ENCODE measurements around the gene CCSER1. TPM values are rescaled to one million over a fixed set of nuclear protein-coding genes. Genes with fewer than 3 reads are reported as not detected.

CCSER1 gene
- total and polyA plus RNA-seq, 2 of the 8 experiments (the other 6 are each of a cell fraction or from before 2014, with no cell fraction given): 0.26 to 0.84 TPM

DNA sequence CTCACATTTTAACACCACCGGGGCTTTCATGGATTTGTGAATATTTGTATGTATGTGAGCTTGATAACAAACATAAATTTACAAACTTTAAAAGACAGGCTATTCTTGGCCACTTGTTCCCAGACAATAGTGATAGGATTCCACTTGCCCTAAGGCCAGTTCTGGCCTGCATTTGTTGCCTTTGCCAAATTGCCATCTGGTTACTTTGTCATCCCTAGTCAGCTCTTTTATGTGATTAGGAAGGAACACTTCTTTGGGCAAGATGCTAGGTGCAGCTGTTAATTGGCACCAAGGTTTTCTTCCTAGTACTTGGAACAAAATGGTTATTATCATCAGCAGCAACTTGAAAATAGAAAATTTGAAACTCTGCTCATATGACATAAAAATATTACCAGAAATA, 63.3 kb downstream of the CCSER1 start:
- H2AFZ ChIP-seq (ENCODE audit: low read length): no peak overlapping the region
- no peaks in the 10 kb centered on the region for H4K20me1 ChIP-seq (replicated peaks in 1 of 2; ENCODE audit: control insufficient read depth in 1 of 2, insufficient read depth in 2 of 2, low read length in 2 of 2)
- no peaks in the 10 kb centered on the region for H3K27me3 ChIP-seq (replicated peaks in 1 of 4; ENCODE audit: control insufficient read depth in 3 of 4, extremely low read depth in 1 of 4, insufficient read depth in 3 of 4, low read length in 3 of 4)
- no peak overlapping the region for H4K8ac ChIP-seq (ENCODE audit: extremely low read depth, insufficient read depth, low read length)
- no peak overlapping the region for H3K4ac ChIP-seq (replicated peaks; ENCODE audit: insufficient read length, low read depth, low read length)
- H3K23me2 ChIP-seq (ENCODE audit: low read depth, low read length): no peaks in the 10 kb centered on the region
- H3K4me1 ChIP-seq (replicated peaks in 1 of 4; ENCODE audit: control insufficient read depth in 3 of 4, insufficient read depth in 4 of 4, low read length in 3 of 4): no peaks in the 10 kb centered on the region; a peak in 1 of 7 replicates
- H2AK5ac ChIP-seq (ENCODE audit: low read depth, low read length): no peak overlapping the region
- POLR2A ChIA-PET (ENCODE audit: partially characterized antibody): no interaction called here
- H3K56ac ChIP-seq (replicated peaks; ENCODE audit: insufficient read length, low read depth, low read length): no peak overlapping the region
- H3K14ac ChIP-seq (ENCODE audit: insufficient read length): no peak overlapping the region
- H3K27ac ChIP-seq (ENCODE audit: low read depth, low read length): no peak overlapping the region
- CTCF ChIA-PET (ENCODE audit: partially characterized antibody): interaction anchor here (0.6 kb wide), 1 partner anchor 42 kb away, joined by 3 read pairs; no protein-coding TSS in a partner anchor
- no peak overlapping the region for H3K4me2 ChIP-seq (ENCODE audit: insufficient read depth in 1 of 2, low read depth in 2 of 2, low read length in 2 of 2)
- H3K36me3 ChIP-seq (ENCODE audit: control insufficient read depth in 2 of 4, insufficient read depth in 4 of 4, low read length in 3 of 4): no peaks in the 10 kb centered on the region
- no peak overlapping the region for H3K9ac ChIP-seq (replicated peaks in 1 of 4; ENCODE audit: extremely low read depth in 1 of 4, low read depth in 3 of 4, low read length in 3 of 4)
- no peak overlapping the region for H4K91ac ChIP-seq (replicated peaks; ENCODE audit: insufficient read length, low read length)
- no peaks in the 10 kb centered on the region for H3K79me1 ChIP-seq (ENCODE audit: low read depth, low read length)
- FAIRE-seq (no peak), DNase-seq (ENCODE audit: low read depth in 1 of 2, low spot score in 2 of 2) (no peak)
- no peaks in the 10 kb centered on the region for H3K9me3 ChIP-seq (ENCODE audit: insufficient read depth in 2 of 2, low read depth in 1 of 2, low read length in 1 of 2)
- no peak overlapping the region for H2BK12ac ChIP-seq (ENCODE audit: low read depth, low read length)
- H3K79me2 ChIP-seq (ENCODE audit: control insufficient read depth in 1 of 2, insufficient read depth in 2 of 2, low read length in 2 of 2): no peaks in the 10 kb centered on the region
- H4K5ac ChIP-seq (ENCODE audit: insufficient read length, low read depth, low read length): no peak overlapping the region
- WGBS, 2 experiments (ENCODE audit: extremely low coverage in 1 of 2, insufficient coverage in 1 of 2, insufficient read length in 1 of 2, insufficient replicate concordance in 2 of 2, low coverage in 1 of 2, low lambda C conversion rate in 2 of 2, missing lambda C conversion rate in 1 of 2): 88% methylated on average over 1 of the region's 1 CpG; no CpG with 5 or more reads in 1 of the 2 experiments
- no peak overlapping the region for H2BK5ac ChIP-seq (ENCODE audit: low read depth, low read length)
- no peak overlapping the region for H2BK20ac ChIP-seq (ENCODE audit: low read length)
- H3K4me3 ChIP-seq (ENCODE audit: extremely low read depth in 1 of 4, insufficient read depth in 2 of 4, low read depth in 3 of 4, low read length in 4 of 4): no peak overlapping the region
- H2BK120ac ChIP-seq (replicated peaks; ENCODE audit: low read depth, low read length): no peak overlapping the region
- no peak overlapping the region for H3K18ac ChIP-seq (ENCODE audit: extremely low read depth, low read length)
- no peak overlapping the region for H2BK15ac ChIP-seq (ENCODE audit: low read length)
- H3K23ac ChIP-seq (ENCODE audit: insufficient read length): no peak overlapping the region
- TF ChIP-seq GTF2F1 (IDR thresholded peaks at IDR 0.05; ENCODE audit: borderline replicate concordance, low read depth, low read length): no peak
- TF ChIP-seq, protein P1, sequence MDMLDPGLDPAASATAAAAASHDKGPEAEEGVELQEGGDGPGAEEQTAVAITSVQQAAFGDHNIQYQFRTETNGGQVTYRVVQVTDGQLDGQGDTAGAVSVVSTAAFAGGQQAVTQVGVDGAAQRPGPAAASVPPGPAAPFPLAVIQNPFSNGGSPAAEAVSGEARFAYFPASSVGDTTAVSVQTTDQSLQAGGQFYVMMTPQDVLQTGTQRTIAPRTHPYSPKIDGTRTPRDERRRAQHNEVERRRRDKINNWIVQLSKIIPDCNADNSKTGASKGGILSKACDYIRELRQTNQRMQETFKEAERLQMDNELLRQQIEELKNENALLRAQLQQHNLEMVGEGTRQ (IDR thresholded peaks at IDR 0.05; ENCODE audit: low read length): no peak
- TF ChIP-seq GABPA (IDR thresholded peaks at IDR 0.05; ENCODE audit: borderline replicate concordance, insufficient read depth, low read length): no peak
- TF ChIP-seq, protein P2, sequence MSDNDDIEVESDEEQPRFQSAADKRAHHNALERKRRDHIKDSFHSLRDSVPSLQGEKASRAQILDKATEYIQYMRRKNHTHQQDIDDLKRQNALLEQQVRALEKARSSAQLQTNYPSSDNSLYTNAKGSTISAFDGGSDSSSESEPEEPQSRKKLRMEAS (IDR thresholded peaks at IDR 0.05): no peak
- TF ChIP-seq RBBP5 (IDR thresholded peaks at IDR 0.05; ENCODE audit: borderline replicate concordance, low read depth, low read length): no peak
- TF ChIP-seq, protein P3, sequence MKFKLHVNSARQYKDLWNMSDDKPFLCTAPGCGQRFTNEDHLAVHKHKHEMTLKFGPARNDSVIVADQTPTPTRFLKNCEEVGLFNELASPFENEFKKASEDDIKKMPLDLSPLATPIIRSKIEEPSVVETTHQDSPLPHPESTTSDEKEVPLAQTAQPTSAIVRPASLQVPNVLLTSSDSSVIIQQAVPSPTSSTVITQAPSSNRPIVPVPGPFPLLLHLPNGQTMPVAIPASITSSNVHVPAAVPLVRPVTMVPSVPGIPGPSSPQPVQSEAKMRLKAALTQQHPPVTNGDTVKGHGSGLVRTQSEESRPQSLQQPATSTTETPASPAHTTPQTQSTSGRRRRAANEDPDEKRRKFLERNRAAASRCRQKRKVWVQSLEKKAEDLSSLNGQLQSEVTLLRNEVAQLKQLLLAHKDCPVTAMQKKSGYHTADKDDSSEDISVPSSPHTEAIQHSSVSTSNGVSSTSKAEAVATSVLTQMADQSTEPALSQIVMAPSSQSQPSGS (IDR thresholded peaks at IDR 0.05; ENCODE audit: low read length): no peak
- TF ChIP-seq ASH2L (IDR thresholded peaks at IDR 0.05; ENCODE audit: low read length): no peak
- no peak for TF ChIP-seq SIRT6 (IDR thresholded peaks at IDR 0.05; ENCODE audit: low read length)
- TF ChIP-seq HDAC6 (IDR thresholded peaks at IDR 0.05; ENCODE audit: low read depth, low read length): no peak
- TF ChIP-seq, protein P4, sequence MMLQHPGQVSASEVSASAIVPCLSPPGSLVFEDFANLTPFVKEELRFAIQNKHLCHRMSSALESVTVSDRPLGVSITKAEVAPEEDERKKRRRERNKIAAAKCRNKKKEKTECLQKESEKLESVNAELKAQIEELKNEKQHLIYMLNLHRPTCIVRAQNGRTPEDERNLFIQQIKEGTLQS (IDR thresholded peaks at IDR 0.05; ENCODE audit: insufficient read depth, low read depth, low read length): no peak
- TF ChIP-seq RXRA (IDR thresholded peaks at IDR 0.05; ENCODE audit: insufficient read depth, low read depth, low read length): no peak
